Measurements from ENCODE around the gene DAB2IP. TPM values are rescaled to one million over a fixed set of nuclear protein-coding genes. Genes with fewer than 3 reads are reported as not detected.
"Not testable (repeated sequence)": the region's sequence is repeated elsewhere in the genome, so short reads cannot be mapped to it uniquely, and the experiment has no call there.

The DAB2IP gene
- total RNA-seq, 1 donor from 2014 or later = 13.7 TPM

GRCh38 chr9:121788686-121789366 is 137.4 kb downstream of the DAB2IP start:
- no peak for DNase-seq (ENCODE audit: low read depth, low spot score)

GRCh38 chr9:121790841-121791240 is 139.4 kb downstream of the DAB2IP start:
- DNase-seq (ENCODE audit: low read depth, low spot score) = no peak

GRCh38 chr9:121792476-121792875 is 141.0 kb downstream of the DAB2IP start:
- DNase-seq (ENCODE audit: low read depth, low spot score) = not testable (repeated sequence)

- DNase-seq (ENCODE audit: low read depth, low spot score) = not testable (repeated sequence)
These were observed 142.9 kb downstream of the DAB2IP start for GRCh38 chr9:121794334-121794733.

GRCh38 chr9:121797081-121797480 is 145.6 kb downstream of the DAB2IP start:
- DNase-seq (ENCODE audit: low read depth, low spot score) = no peak

- DNase-seq (ENCODE audit: low read depth, low spot score) = no peak
These were observed 147.5 kb downstream of the DAB2IP start for GRCh38 chr9:121798941-121799340.

GRCh38 chr9:121800376-121800775 is 148.9 kb downstream of the DAB2IP start:
- DNase-seq (ENCODE audit: low read depth, low spot score) = no peak

GRCh38 chr9:121801579-121801978 is 150.1 kb downstream of the DAB2IP start:
- no peak for DNase-seq (ENCODE audit: low read depth, low spot score)

GRCh38 chr9:121802753-121803152 is 151.3 kb downstream of the DAB2IP start:
- DNase-seq (ENCODE audit: low read depth, low spot score) = no peak

GRCh38 chr9:121807069-121807822 is 155.8 kb downstream of the DAB2IP start:
- DNase-seq (ENCODE audit: low read depth, low spot score) = no peak

GRCh38 chr9:121807823-121808278 is 156.4 kb downstream of the DAB2IP start:
- DNase-seq (ENCODE audit: low read depth, low spot score) = no peak

- DNase-seq (ENCODE audit: low read depth, low spot score) = no peak
These were observed 157.3 kb downstream of the DAB2IP start for GRCh38 chr9:121808781-121809180.

GRCh38 chr9:121809356-121810050 is 158.1 kb downstream of the DAB2IP start:
- no peak for DNase-seq (ENCODE audit: low read depth, low spot score)

- DNase-seq (ENCODE audit: low read depth, low spot score) = no peak
These were observed 159.1 kb downstream of the DAB2IP start for GRCh38 chr9:121810489-121810888.

- DNase-seq (ENCODE audit: low read depth, low spot score) = no peak
These were observed 159.7 kb downstream of the DAB2IP start for GRCh38 chr9:121811140-121811539.

- no peak for DNase-seq (ENCODE audit: low read depth, low spot score)
These were observed 160.3 kb downstream of the DAB2IP start for GRCh38 chr9:121811751-121812150.

GRCh38 chr9:121812159-121812735 is 160.8 kb downstream of the DAB2IP start:
- no peak for DNase-seq (ENCODE audit: low read depth, low spot score)

- DNase-seq (ENCODE audit: low read depth, low spot score) = no peak
These were observed 162.2 kb downstream of the DAB2IP start for GRCh38 chr9:121813519-121814210.

- DNase-seq (ENCODE audit: low read depth, low spot score) = no peak
These were observed 163.2 kb downstream of the DAB2IP start for GRCh38 chr9:121814594-121814993.

- DNase-seq (ENCODE audit: low read depth, low spot score) = no peak
These were observed 163.7 kb downstream of the DAB2IP start for GRCh38 chr9:121815084-121815483.
